Iris pigment epithelial cell (primary cell): ENCODE results near the gene OR4D11.
"Not testable (repeated sequence)": the region's sequence is repeated elsewhere in the genome, so short reads cannot be mapped to it uniquely, and the experiment has no call there.

Experiments
- DNase-seq: peaks from one replicate; pipeline ENCODE4 v3.0.0-alpha.2; 2011; ENCODE audit warnings: low read depth

Gene OR4D11

GRCh38 chr11:59503276-59503675 lies at the start of gene OR4D11:
OR4D11 (plus strand) TSS chr11:59503576; CDS start chr11:59503576, 0 bp downstream.
- no peak for DNase-seq

GRCh38 chr11:59456661-59457060 lies 46.7 kb upstream of the OR4D11 start, which contains the start of gene OR4D6:
OR4D6 (plus strand) TSS chr11:59456961; CDS start chr11:59456961, 0 bp downstream.
- DNase-seq: no peak

GRCh38 chr11:59459916-59460315 lies 43.5 kb upstream of the OR4D11 start:
- no peak for DNase-seq

GRCh38 chr11:59463190-59463641 lies 40.2 kb upstream of the OR4D11 start:
- no peak for DNase-seq

- no peak for DNase-seq
These were observed 30.4 kb upstream of the OR4D11 start, which contains the start of gene OR4D10 for GRCh38 chr11:59473015-59473414. OR4D10 (plus strand) TSS chr11:59473315; CDS start chr11:59477430, 4,115 bp downstream.

- no peak for DNase-seq
These were observed 28.2 kb upstream of the OR4D11 start for GRCh38 chr11:59475176-59475575.

GRCh38 chr11:59479906-59480305 lies 23.5 kb upstream of the OR4D11 start:
- no peak for DNase-seq

GRCh38 chr11:59480359-59480758 lies 23.0 kb upstream of the OR4D11 start:
- no peak for DNase-seq

GRCh38 chr11:59501931-59502330 lies 1.4 kb upstream of the OR4D11 start:
- no peak for DNase-seq

- DNase-seq: peak; percentile 4
These were observed 7.7 kb downstream of the OR4D11 start, which contains the start of gene OR4D9 for GRCh38 chr11:59510941-59511589. OR4D9 (plus strand) TSS chr11:59511539; CDS start chr11:59514913, 3,374 bp downstream.

GRCh38 chr11:59511675-59512074 lies 8.3 kb downstream of the OR4D11 start:
- DNase-seq: no peak

- DNase-seq: not testable (repeated sequence)
These were observed 16.8 kb downstream of the OR4D11 start for GRCh38 chr11:59520139-59520538.

GRCh38 chr11:59520741-59521140 lies 17.4 kb downstream of the OR4D11 start:
- DNase-seq: no peak

- DNase-seq: no peak
These were observed 20.2 kb downstream of the OR4D11 start for GRCh38 chr11:59523541-59523940.

GRCh38 chr11:59528711-59529110 lies 25.3 kb downstream of the OR4D11 start:
- no peak for DNase-seq

GRCh38 chr11:59532620-59533019 lies 29.2 kb downstream of the OR4D11 start:
- DNase-seq: no peak

- no peak for DNase-seq
These were observed 31.3 kb downstream of the OR4D11 start for GRCh38 chr11:59534676-59535075.

- DNase-seq: no peak
These were observed 38.9 kb downstream of the OR4D11 start for GRCh38 chr11:59542142-59542810.

GRCh38 chr11:59543713-59544112 lies 40.3 kb downstream of the OR4D11 start:
- not testable (repeated sequence) for DNase-seq

GRCh38 chr11:59544869-59545178 lies 41.4 kb downstream of the OR4D11 start:
- DNase-seq: no peak

- DNase-seq: peak; percentile 97
These were observed 42.0 kb downstream of the OR4D11 start for GRCh38 chr11:59545179-59546020.

GRCh38 chr11:59547605-59548308 lies 44.4 kb downstream of the OR4D11 start:
- DNase-seq: not testable (repeated sequence)
